ENCODE results near the gene PDZD8. TPM values are rescaled to one million over a fixed set of nuclear protein-coding genes. Genes with fewer than 3 reads are reported as not detected.
"Not testable (repeated sequence)": the region's sequence is repeated elsewhere in the genome, so short reads cannot be mapped to it uniquely, and the experiment has no call there.

PDZD8 gene
- total RNA-seq, 1 experiment from 2014 or later: 16.0 TPM

DNA sequence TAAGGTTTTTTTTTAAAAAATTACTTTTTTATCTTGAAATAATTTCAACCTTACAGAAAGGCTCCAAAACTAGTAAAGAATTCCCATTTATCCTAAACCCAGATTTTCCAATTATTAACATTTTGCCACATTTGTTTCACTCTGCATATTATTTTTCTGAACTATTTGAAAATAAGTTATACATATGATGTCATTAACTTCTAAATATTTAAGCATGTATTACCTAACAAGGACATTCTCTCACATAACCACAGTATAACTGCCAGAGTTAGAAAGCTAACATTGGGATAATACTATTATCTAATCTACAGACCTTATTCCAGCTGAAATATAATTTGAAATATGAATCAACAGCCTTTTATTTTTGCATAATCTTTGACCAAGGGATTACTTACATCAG, 68.6 kb downstream of the PDZD8 start:
- intact Hi-C loops (cut with micrococcal nuclease; ENCODE audit: unreplicated experiment): no loop called here
- Histone ChIP-seq H3K4me2 (no peak overlapping the region), H3K4me1 (replicated peaks; ENCODE audit: insufficient read depth) (no peaks in the 10 kb centered on the region), H3K9me3 (ENCODE audit: insufficient read depth, low read depth) (no peaks in the 10 kb centered on the region), H3K4me3 (no peak overlapping the region), H4K20me1 (ENCODE audit: insufficient read depth) (no peaks in the 10 kb centered on the region), H3K27me3 (ENCODE audit: insufficient read depth, low read depth) (no peaks in the 10 kb centered on the region), H3F3A (ENCODE audit: insufficient read depth, low read depth) (no peaks in the 10 kb centered on the region), H3K9me2 (ENCODE audit: insufficient read depth) (no peaks in the 10 kb centered on the region), H3K79me2 (ENCODE audit: low read depth) (no peaks in the 10 kb centered on the region), H2AFZ (no peak overlapping the region), H3K36me3 (ENCODE audit: low read depth) (no peaks in the 10 kb centered on the region), H3K27ac (no peak overlapping the region)
- CTCF ChIA-PET: no interaction called here
- TF ChIP-seq EZH2 (IDR thresholded peaks at IDR 0.05; ENCODE audit: low read depth): no peak
- TF ChIP-seq, protein P1, sequence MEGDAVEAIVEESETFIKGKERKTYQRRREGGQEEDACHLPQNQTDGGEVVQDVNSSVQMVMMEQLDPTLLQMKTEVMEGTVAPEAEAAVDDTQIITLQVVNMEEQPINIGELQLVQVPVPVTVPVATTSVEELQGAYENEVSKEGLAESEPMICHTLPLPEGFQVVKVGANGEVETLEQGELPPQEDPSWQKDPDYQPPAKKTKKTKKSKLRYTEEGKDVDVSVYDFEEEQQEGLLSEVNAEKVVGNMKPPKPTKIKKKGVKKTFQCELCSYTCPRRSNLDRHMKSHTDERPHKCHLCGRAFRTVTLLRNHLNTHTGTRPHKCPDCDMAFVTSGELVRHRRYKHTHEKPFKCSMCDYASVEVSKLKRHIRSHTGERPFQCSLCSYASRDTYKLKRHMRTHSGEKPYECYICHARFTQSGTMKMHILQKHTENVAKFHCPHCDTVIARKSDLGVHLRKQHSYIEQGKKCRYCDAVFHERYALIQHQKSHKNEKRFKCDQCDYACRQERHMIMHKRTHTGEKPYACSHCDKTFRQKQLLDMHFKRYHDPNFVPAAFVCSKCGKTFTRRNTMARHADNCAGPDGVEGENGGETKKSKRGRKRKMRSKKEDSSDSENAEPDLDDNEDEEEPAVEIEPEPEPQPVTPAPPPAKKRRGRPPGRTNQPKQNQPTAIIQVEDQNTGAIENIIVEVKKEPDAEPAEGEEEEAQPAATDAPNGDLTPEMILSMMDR (conservative IDR thresholded peaks at IDR 0.05): no peak
- no peak for DNase-seq
- BruUV-seq (replicated peaks): no TSS peak
- POLR2A ChIA-PET (ENCODE audit: unreplicated experiment): no interaction called here

DNA sequence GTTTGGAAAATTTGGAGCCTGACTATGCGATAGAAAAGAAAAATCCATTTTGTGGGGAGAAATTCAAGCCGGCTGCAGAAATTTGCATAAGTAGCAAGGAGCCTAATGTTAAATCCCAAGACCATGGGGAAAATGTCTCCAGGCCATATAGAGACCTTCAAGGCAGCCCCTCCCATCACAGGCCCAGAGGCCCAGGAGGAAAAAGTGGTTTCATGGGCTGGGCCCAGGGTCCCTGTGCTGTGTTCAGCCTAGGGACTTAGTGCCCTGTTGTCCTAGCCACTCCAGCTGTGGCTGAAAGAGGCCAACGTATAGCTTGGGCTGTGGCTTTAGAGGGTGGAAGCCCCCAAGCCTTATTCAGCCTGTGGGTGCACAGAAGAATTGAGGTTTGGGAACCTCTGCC, 71.8 kb downstream of the PDZD8 start:
- H3K36me3 ChIP-seq (ENCODE audit: low read depth); H3K4me3 ChIP-seq; CTCF ChIA-PET; BruUV-seq (replicated peaks); H3K9me3 ChIP-seq (ENCODE audit: insufficient read depth, low read depth); H3F3A ChIP-seq (ENCODE audit: insufficient read depth, low read depth); H3K4me2 ChIP-seq; intact Hi-C loops (cut with micrococcal nuclease; ENCODE audit: unreplicated experiment); H2AFZ ChIP-seq; POLR2A ChIA-PET (ENCODE audit: unreplicated experiment); H3K9me2 ChIP-seq (ENCODE audit: insufficient read depth); H3K79me2 ChIP-seq (ENCODE audit: low read depth); DNase-seq; H3K27me3 ChIP-seq (ENCODE audit: insufficient read depth, low read depth); H4K20me1 ChIP-seq (ENCODE audit: insufficient read depth); H3K27ac ChIP-seq; H3K4me1 ChIP-seq (replicated peaks; ENCODE audit: insufficient read depth): not testable (repeated sequence)

DNA sequence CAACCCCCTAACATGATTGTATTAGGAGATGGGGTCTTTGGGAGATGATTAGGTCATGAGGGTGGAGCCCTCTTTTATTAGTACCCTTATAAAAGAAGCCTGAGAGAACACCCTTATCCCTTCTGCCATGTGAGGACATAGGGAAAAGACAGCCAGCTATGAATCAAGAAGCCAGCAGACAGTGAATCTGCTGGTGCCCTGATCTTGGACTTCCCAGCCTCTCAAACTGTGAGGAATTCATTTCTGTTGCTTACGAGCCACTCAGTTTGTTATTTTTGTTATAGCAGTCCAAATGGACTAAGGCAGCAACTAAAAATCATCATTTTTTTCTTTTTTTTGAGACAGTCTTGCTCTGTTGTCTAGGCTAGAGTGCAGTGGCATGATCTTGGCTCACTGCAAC, 74.6 kb downstream of the PDZD8 start:
- CTCF ChIA-PET: no interaction called here
- no peak for TF ChIP-seq EZH2 (IDR thresholded peaks at IDR 0.05; ENCODE audit: low read depth)
- TF ChIP-seq, protein P1 (conservative IDR thresholded peaks at IDR 0.05): no peak
- H3K4me3 ChIP-seq: no peak overlapping the region
- H3K4me1 ChIP-seq (replicated peaks; ENCODE audit: insufficient read depth): no peaks in the 10 kb centered on the region
- no TSS peak for BruUV-seq (replicated peaks)
- POLR2A ChIA-PET (ENCODE audit: unreplicated experiment): no interaction called here
- H3K36me3 ChIP-seq (ENCODE audit: low read depth): no peaks in the 10 kb centered on the region
- no peaks in the 10 kb centered on the region for H4K20me1 ChIP-seq (ENCODE audit: insufficient read depth)
- H2AFZ ChIP-seq: no peak overlapping the region
- no peaks in the 10 kb centered on the region for H3K27me3 ChIP-seq (ENCODE audit: insufficient read depth, low read depth)
- no peaks in the 10 kb centered on the region for H3K79me2 ChIP-seq (ENCODE audit: low read depth)
- DNase-seq: no peak
- no peak overlapping the region for H3K27ac ChIP-seq
- H3F3A ChIP-seq (ENCODE audit: insufficient read depth, low read depth): no peaks in the 10 kb centered on the region
- H3K9me3 ChIP-seq (ENCODE audit: insufficient read depth, low read depth): no peaks in the 10 kb centered on the region
- intact Hi-C loops (cut with micrococcal nuclease; ENCODE audit: unreplicated experiment): no loop called here
- no peak overlapping the region for H3K4me2 ChIP-seq
- no peaks in the 10 kb centered on the region; the same call in 1 of the 2 replicates for H3K9me2 ChIP-seq (ENCODE audit: insufficient read depth)

DNA sequence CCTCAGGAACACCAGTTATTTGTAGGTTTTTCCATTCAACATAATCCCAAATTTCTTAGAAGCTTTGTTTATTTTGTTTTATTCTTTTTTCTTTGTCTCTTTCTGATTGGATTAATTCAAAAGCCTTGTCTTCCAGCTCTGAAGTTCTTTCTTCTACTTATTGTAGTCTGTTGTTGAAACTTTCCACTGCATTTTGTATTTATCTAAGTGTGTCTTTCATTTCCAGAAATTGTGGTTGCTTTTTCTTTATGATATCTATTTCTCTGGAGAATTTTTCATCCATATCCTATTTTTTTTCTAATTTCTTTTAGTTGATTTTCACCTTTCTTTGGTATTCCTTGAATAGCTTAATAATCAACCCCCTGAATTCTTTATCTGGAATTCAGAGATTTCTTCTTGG, 75.8 kb downstream of the PDZD8 start:
- Histone ChIP-seq H3K27me3 (ENCODE audit: insufficient read depth, low read depth) (no peaks in the 10 kb centered on the region), H3K27ac (no peak overlapping the region), H3K4me2 (no peak overlapping the region), H3F3A (ENCODE audit: insufficient read depth, low read depth) (no peaks in the 10 kb centered on the region), H4K20me1 (ENCODE audit: insufficient read depth) (no peaks in the 10 kb centered on the region), H3K4me3 (no peak overlapping the region), H2AFZ (no peak overlapping the region), H3K36me3 (ENCODE audit: low read depth) (no peaks in the 10 kb centered on the region), H3K79me2 (ENCODE audit: low read depth) (no peaks in the 10 kb centered on the region), H3K9me3 (ENCODE audit: insufficient read depth, low read depth) (no peaks in the 10 kb centered on the region), H3K9me2 (ENCODE audit: insufficient read depth) (no peaks in the 10 kb centered on the region; the same call in 1 of the 2 replicates), H3K4me1 (replicated peaks; ENCODE audit: insufficient read depth) (no peaks in the 10 kb centered on the region)
- TF ChIP-seq, protein P1 (conservative IDR thresholded peaks at IDR 0.05): no peak
- TF ChIP-seq EZH2 (IDR thresholded peaks at IDR 0.05; ENCODE audit: low read depth): no peak
- intact Hi-C loops (cut with micrococcal nuclease; ENCODE audit: unreplicated experiment): no loop called here
- no TSS peak for BruUV-seq (replicated peaks)
- CTCF ChIA-PET: no interaction called here
- DNase-seq: no peak
- POLR2A ChIA-PET (ENCODE audit: unreplicated experiment): interaction anchor here (0.6 kb wide), 1 partner anchor 20 kb away, joined by 4 read pairs; no protein-coding TSS in a partner anchor
